ENCODE measurements around the gene CLRN2.

GRCh38 chr4:17468619-17469221, 46.2 kb upstream of the CLRN2 start:
- TF ChIP-seq CTCF (conservative IDR thresholded peaks at IDR 0.05; ENCODE audit: low read depth, low read length) (peak; percentile 46; the same call in 1 of the 2 replicates), POLR2A (IDR thresholded peaks at IDR 0.05; ENCODE audit: low read depth, low read length) (no peak), CEBPB (IDR thresholded peaks at IDR 0.05; ENCODE audit: low read depth, low read length) (no peak), MAZ (IDR thresholded peaks at IDR 0.05; ENCODE audit: borderline replicate concordance, low read depth, low read length) (no peak), USF2 (IDR thresholded peaks at IDR 0.05; ENCODE audit: low read depth, low read length) (no peak), RFX5 (IDR thresholded peaks at IDR 0.05; ENCODE audit: low read depth, low read length) (no peak), ELK1 (IDR thresholded peaks at IDR 0.05; ENCODE audit: borderline replicate concordance, low read depth, low read length) (no peak), FOS (IDR thresholded peaks at IDR 0.05; ENCODE audit: low read depth, low read length) (no peak)
